Measurements from ENCODE around the gene CCDC12.

- TF ChIP-seq POLR2A (IDR thresholded peaks at IDR 0.05; ENCODE audit: extremely low read depth, insufficient read length) (no peak), CTCF (IDR thresholded peaks at IDR 0.05; ENCODE audit: low read depth, low read length) (no peak), MAX (IDR thresholded peaks at IDR 0.05; ENCODE audit: low read depth, low read length) (peak; percentile 89)
These were observed 84.0 kb downstream of the CCDC12 start for GRCh38 chr3:46892285-46893145.
